ENCODE data around the gene IL5.

GRCh38 chr5:132530946-132531345 is 12.4 kb downstream of the IL5 start:
- no peak for TF ChIP-seq SUZ12 (IDR thresholded peaks at IDR 0.05; ENCODE audit: extremely low read depth, insufficient read depth, insufficient read length)
- no peak for TF ChIP-seq ZNF274 (IDR thresholded peaks at IDR 0.05; ENCODE audit: low read depth, low read length)
- TF ChIP-seq YY1 (IDR thresholded peaks at IDR 0.05; ENCODE audit: insufficient read depth, insufficient read length), result no peak

All from NT2/D1 (cell line).